ENCODE results near the gene PHKA1. TPM values are rescaled to one million over a fixed set of nuclear protein-coding genes. Genes with fewer than 3 reads are reported as not detected.

Gene PHKA1
- total and polyA plus RNA-seq, 2 donors (not counting 3 experiments of a cell fraction or from before 2014, with no cell fraction given) = 3.3 to 5.5 TPM

GRCh38 chrX:72584163-72584562 lies 129.9 kb downstream of the PHKA1 start:
- no peak overlapping the region for H3K4me3 ChIP-seq (replicated peaks in 1 of 3; ENCODE audit: insufficient read depth in 1 of 3, low read depth in 1 of 3, low read length in 3 of 3)
- dilution Hi-C loops (cut with MboI; ENCODE audit: extremely low pct_ligation_motif_present, low sequenced_read_pairs) (no loop called here), intact Hi-C loops (cut with micrococcal nuclease) (no loop called here)
- no peaks in the 10 kb centered on the region for H3K79me2 ChIP-seq (ENCODE audit: control insufficient read depth, insufficient read depth, low read length)
- no peaks in the 10 kb centered on the region for H4K20me1 ChIP-seq (replicated peaks; ENCODE audit: control insufficient read depth, extremely low read depth, insufficient read depth, low read length)
- TF ChIP-seq JUN (IDR thresholded peaks at IDR 0.05; ENCODE audit: borderline replicate concordance, insufficient read depth, insufficient read length, low read depth) (no peak), GATA2 (IDR thresholded peaks at IDR 0.05; ENCODE audit: insufficient read depth, insufficient read length, low read depth, low read length) (no peak), EZH2 (IDR thresholded peaks at IDR 0.05; ENCODE audit: borderline replicate concordance, low read depth, low read length, severe bottlenecking) (no peak), MYC (IDR thresholded peaks at IDR 0.05; ENCODE audit: low read depth, low read length) (no peak), POLR2A (IDR thresholded peaks at IDR 0.05; ENCODE audit: low read depth, low read length) (no peak), FOS (IDR thresholded peaks at IDR 0.05; ENCODE audit: borderline replicate concordance, insufficient read depth, low read length) (no peak), POLR2AphosphoS5 (IDR thresholded peaks at IDR 0.05; ENCODE audit: insufficient read depth, low read depth, low read length) (no peak), CTCF (IDR thresholded peaks at IDR 0.05; ENCODE audit: extremely low read depth in 1 of 2, insufficient read depth in 1 of 2, low read depth in 1 of 2, low read length in 2 of 2) (no peak), MAX (IDR thresholded peaks at IDR 0.05; ENCODE audit: insufficient read depth, insufficient read length) (no peak)
- H3K36me3 ChIP-seq (ENCODE audit: control insufficient read depth in 2 of 2, extremely low read depth in 1 of 2, insufficient read depth in 2 of 2, low read length in 2 of 2) = no peaks in the 10 kb centered on the region
- no peak for FAIRE-seq
- BruUV-seq (replicated peaks) = no TSS peak
- no peak overlapping the region for H3K9ac ChIP-seq (replicated peaks; ENCODE audit: extremely low read depth, insufficient read depth, low read length)
- no peaks in the 10 kb centered on the region for H3K9me3 ChIP-seq (replicated peaks; ENCODE audit: control insufficient read depth, insufficient read depth, low read length)
- no peak overlapping the region for H2AFZ ChIP-seq (ENCODE audit: low read depth, low read length)
- H3K27me3 ChIP-seq (ENCODE audit: control insufficient read depth in 2 of 2, insufficient read depth in 2 of 2, low read length in 2 of 2) = no peaks in the 10 kb centered on the region
- no peaks in the 10 kb centered on the region for H3K9me1 ChIP-seq (replicated peaks; ENCODE audit: control insufficient read depth, extremely low read depth, insufficient read depth, low read length)
- H3K4me1 ChIP-seq (ENCODE audit: control insufficient read depth, extremely low read depth, insufficient read depth, low read length) = no peaks in the 10 kb centered on the region
- POLR2A ChIA-PET = no interaction called here
- no peak for DNase-seq (ENCODE audit: low read depth, low spot score)
- H3K27ac ChIP-seq (ENCODE audit: insufficient read depth, low read depth, low read length) = no peak overlapping the region
- CTCF ChIA-PET = no interaction called here
- no peak overlapping the region for H3K4me2 ChIP-seq (ENCODE audit: insufficient read depth, low read length)

All from endothelial cell of umbilical vein (primary cell).